ENCODE measurements around the gene MS4A4E.
A peak's percentile ranks its signal among the peaks of the same experiment; 100 is the strongest.

MS4A4E gene

DNA sequence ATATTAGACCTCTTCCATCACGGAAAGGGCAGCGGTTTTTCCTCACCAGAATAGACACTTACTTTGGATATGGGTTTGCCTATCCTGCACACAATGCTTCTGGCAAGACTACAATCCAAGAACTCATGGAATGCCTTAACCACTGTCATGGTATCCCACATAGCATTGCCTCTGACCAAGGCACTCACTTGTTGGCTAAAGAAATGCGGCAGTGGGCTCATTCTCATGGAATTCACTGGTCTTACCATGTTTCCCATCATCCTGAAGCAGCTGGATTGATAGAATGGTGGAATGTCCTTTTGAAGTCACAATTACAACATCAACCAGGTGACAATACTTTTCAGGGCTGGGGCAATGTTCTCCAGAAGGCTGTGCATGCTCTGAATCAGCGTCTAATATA, 20.8 kb downstream of the MS4A4E start:
- Histone ChIP-seq H3K36me3 (replicated peaks in 1 of 2; ENCODE audit: control insufficient read depth in 2 of 2, insufficient read depth in 2 of 2, low read length in 2 of 2) (no peaks in the 10 kb centered on the region), H3K9ac (ENCODE audit: low read depth, low read length, poor library complexity) (no peak overlapping the region), H3K4me1 (ENCODE audit: control insufficient read depth in 2 of 2, insufficient read depth in 1 of 2, low read depth in 1 of 2, low read length in 2 of 2) (no peaks in the 10 kb centered on the region), H2BK12ac (ENCODE audit: low read length) (no peak overlapping the region), H3K27me3 (ENCODE audit: control insufficient read depth in 3 of 3, insufficient read depth in 3 of 3, low read depth in 1 of 3, low read length in 3 of 3) (no peaks in the 10 kb centered on the region), H3K18ac (ENCODE audit: low read length) (no peak overlapping the region), H4K91ac (ENCODE audit: low read depth, low read length, poor library complexity) (no peak overlapping the region), H3K4me3 (ENCODE audit: low read length in 2 of 2) (no peak overlapping the region), H2AK5ac (ENCODE audit: low read depth, low read length) (no peak overlapping the region), H2BK120ac (ENCODE audit: low read depth, low read length) (no peak overlapping the region), H2BK15ac (ENCODE audit: low read length) (no peak overlapping the region), H2BK5ac (ENCODE audit: low read length) (no peak overlapping the region), H3K9me3 (replicated peaks in 1 of 2; ENCODE audit: control insufficient read depth in 2 of 2, insufficient read depth in 1 of 2, low read depth in 1 of 2, low read length in 2 of 2) (no peaks in the 10 kb centered on the region), H3K4ac (ENCODE audit: low read length) (no peak overlapping the region), H3K4me2 (ENCODE audit: insufficient read depth, low read length, poor library complexity, severe bottlenecking) (no peak overlapping the region), H3K23ac (ENCODE audit: low read depth, low read length, poor library complexity) (no peak overlapping the region), H3K27ac (replicated peaks; ENCODE audit: low read length) (no peak overlapping the region), H4K8ac (ENCODE audit: low read depth, low read length) (no peak overlapping the region), H3K79me1 (ENCODE audit: low read depth, low read length) (no peaks in the 10 kb centered on the region), H2AFZ (ENCODE audit: low read length) (no peak overlapping the region), H3K14ac (ENCODE audit: low read length) (no peak overlapping the region)
- no peak for DNase-seq (ENCODE audit: low spot score)
- no CpG with 5 or more reads among the region's 4 CpGs for WGBS, 2 donors (ENCODE audit: extremely low coverage in 2 of 2, insufficient read length in 2 of 2, insufficient replicate concordance in 1 of 2)

DNA sequence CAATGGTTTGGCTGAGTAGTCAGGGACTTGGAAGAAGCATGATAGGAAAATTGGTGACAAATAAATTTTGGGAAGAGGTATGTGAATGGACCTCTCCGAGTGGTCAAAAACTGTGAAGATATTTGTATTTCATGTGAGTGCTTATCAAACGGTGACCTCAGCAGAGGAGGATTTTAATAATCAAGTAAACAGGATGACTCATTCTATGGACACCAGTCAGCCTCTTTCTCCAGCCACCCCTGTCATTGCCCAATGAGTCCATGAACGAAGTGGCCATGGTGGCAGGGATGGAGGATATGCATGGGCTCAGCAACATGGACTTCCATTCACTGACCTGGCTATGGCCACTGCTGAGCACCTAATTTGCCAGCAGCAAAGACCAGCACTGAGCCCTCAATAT, 21.2 kb downstream of the MS4A4E start:
- Histone ChIP-seq H3K9me3 (replicated peaks in 1 of 2; ENCODE audit: control insufficient read depth in 2 of 2, insufficient read depth in 1 of 2, low read depth in 1 of 2, low read length in 2 of 2) (no peaks in the 10 kb centered on the region), H3K23ac (ENCODE audit: low read depth, low read length, poor library complexity) (no peak overlapping the region), H4K8ac (ENCODE audit: low read depth, low read length) (no peak overlapping the region), H2BK15ac (ENCODE audit: low read length) (no peak overlapping the region), H3K4me1 (ENCODE audit: control insufficient read depth in 2 of 2, insufficient read depth in 1 of 2, low read depth in 1 of 2, low read length in 2 of 2) (no peaks in the 10 kb centered on the region), H2BK12ac (ENCODE audit: low read length) (no peak overlapping the region), H2BK120ac (ENCODE audit: low read depth, low read length) (no peak overlapping the region), H3K14ac (ENCODE audit: low read length) (no peak overlapping the region), H2BK5ac (ENCODE audit: low read length) (no peak overlapping the region), H3K4me3 (ENCODE audit: low read length in 2 of 2) (no peak overlapping the region), H2AK5ac (ENCODE audit: low read depth, low read length) (no peak overlapping the region), H4K91ac (ENCODE audit: low read depth, low read length, poor library complexity) (no peak overlapping the region), H2AFZ (ENCODE audit: low read length) (no peak overlapping the region), H3K4ac (ENCODE audit: low read length) (no peak overlapping the region), H3K9ac (ENCODE audit: low read depth, low read length, poor library complexity) (no peak overlapping the region), H3K27ac (replicated peaks; ENCODE audit: low read length) (no peak overlapping the region), H3K18ac (ENCODE audit: low read length) (no peak overlapping the region), H3K27me3 (ENCODE audit: control insufficient read depth in 3 of 3, insufficient read depth in 3 of 3, low read depth in 1 of 3, low read length in 3 of 3) (no peaks in the 10 kb centered on the region), H3K79me1 (ENCODE audit: low read depth, low read length) (no peaks in the 10 kb centered on the region), H3K36me3 (replicated peaks in 1 of 2; ENCODE audit: control insufficient read depth in 2 of 2, insufficient read depth in 2 of 2, low read length in 2 of 2) (no peaks in the 10 kb centered on the region), H3K4me2 (ENCODE audit: insufficient read depth, low read length, poor library complexity, severe bottlenecking) (no peak overlapping the region)
- DNase-seq (ENCODE audit: low spot score): no peak
- WGBS, 2 donors (ENCODE audit: extremely low coverage in 2 of 2, insufficient read length in 2 of 2, insufficient replicate concordance in 1 of 2): no CpG with 5 or more reads among the region's 3 CpGs

DNA sequence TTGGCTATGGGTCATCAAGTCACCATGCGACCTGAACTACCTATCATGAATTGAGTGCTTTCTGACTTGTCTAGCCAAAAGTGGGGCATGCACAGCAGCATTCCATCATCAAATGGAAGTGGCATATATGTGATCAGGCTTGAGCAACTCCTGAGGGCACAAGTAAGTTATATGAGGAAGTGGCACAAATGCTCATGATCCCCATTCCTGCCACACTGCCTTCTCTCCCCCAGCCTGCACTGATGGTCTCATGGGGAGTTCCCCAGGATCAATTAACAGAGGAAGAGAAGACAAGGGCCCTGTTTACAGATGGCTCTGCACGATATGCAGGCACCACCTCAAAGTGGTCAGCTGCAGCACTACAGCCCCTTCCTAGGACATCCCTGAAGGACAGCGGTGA, 21.8 kb downstream of the MS4A4E start:
- H3K4me1 ChIP-seq (ENCODE audit: control insufficient read depth in 2 of 2, insufficient read depth in 1 of 2, low read depth in 1 of 2, low read length in 2 of 2): no peaks in the 10 kb centered on the region
- H3K27me3 ChIP-seq (ENCODE audit: control insufficient read depth in 3 of 3, insufficient read depth in 3 of 3, low read depth in 1 of 3, low read length in 3 of 3): no peaks in the 10 kb centered on the region
- H2BK12ac ChIP-seq (ENCODE audit: low read length): no peak overlapping the region
- no peaks in the 10 kb centered on the region for H3K79me1 ChIP-seq (ENCODE audit: low read depth, low read length)
- H2BK120ac ChIP-seq (ENCODE audit: low read depth, low read length): no peak overlapping the region
- no peak overlapping the region for H3K4me2 ChIP-seq (ENCODE audit: insufficient read depth, low read length, poor library complexity, severe bottlenecking)
- H3K27ac ChIP-seq (replicated peaks; ENCODE audit: low read length): no peak overlapping the region
- H2AFZ ChIP-seq (ENCODE audit: low read length): no peak overlapping the region
- H4K8ac ChIP-seq (ENCODE audit: low read depth, low read length): no peak overlapping the region
- H3K4me3 ChIP-seq (ENCODE audit: low read length in 2 of 2): no peak overlapping the region
- no peak overlapping the region for H3K23ac ChIP-seq (ENCODE audit: low read depth, low read length, poor library complexity)
- H4K91ac ChIP-seq (ENCODE audit: low read depth, low read length, poor library complexity): no peak overlapping the region
- H3K4ac ChIP-seq (ENCODE audit: low read length): no peak overlapping the region
- H2AK5ac ChIP-seq (ENCODE audit: low read depth, low read length): no peak overlapping the region
- no peaks in the 10 kb centered on the region for H3K36me3 ChIP-seq (replicated peaks in 1 of 2; ENCODE audit: control insufficient read depth in 2 of 2, insufficient read depth in 2 of 2, low read length in 2 of 2)
- no peak for DNase-seq (ENCODE audit: low spot score)
- H2BK5ac ChIP-seq (ENCODE audit: low read length): no peak overlapping the region
- H3K18ac ChIP-seq (ENCODE audit: low read length): no peak overlapping the region
- no peaks in the 10 kb centered on the region for H3K9me3 ChIP-seq (replicated peaks in 1 of 2; ENCODE audit: control insufficient read depth in 2 of 2, insufficient read depth in 1 of 2, low read depth in 1 of 2, low read length in 2 of 2)
- no peak overlapping the region for H3K9ac ChIP-seq (ENCODE audit: low read depth, low read length, poor library complexity)
- peak overlapping the region; percentile 71 for H3K14ac ChIP-seq (ENCODE audit: low read length)
- WGBS, 2 donors (ENCODE audit: extremely low coverage in 2 of 2, insufficient read length in 2 of 2, insufficient replicate concordance in 1 of 2): no CpG with 5 or more reads among the region's 3 CpGs
- no peak overlapping the region for H2BK15ac ChIP-seq (ENCODE audit: low read length)

DNA sequence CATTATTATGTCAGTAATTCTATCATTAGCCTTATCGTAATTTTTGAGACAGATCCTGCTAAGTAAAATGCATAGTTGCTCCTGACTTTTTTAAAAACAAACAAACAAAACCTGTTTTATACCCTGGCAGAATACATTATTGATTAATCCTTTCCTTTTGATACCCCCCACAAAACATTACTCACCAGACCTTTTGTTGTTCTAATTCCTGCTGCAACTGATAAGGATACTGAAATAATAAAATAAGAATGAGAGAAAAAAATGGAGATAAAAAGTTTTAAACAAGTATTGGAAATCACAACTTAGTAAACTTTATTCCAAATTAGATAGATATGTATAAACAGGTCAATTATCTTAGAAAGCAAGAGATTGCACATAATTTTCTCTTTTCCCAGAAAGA, 28.6 kb downstream of the MS4A4E start:
- Histone ChIP-seq H4K91ac (ENCODE audit: low read depth, low read length, poor library complexity) (no peak overlapping the region), H3K27ac (replicated peaks; ENCODE audit: low read length) (no peak overlapping the region)

More for the DNA sequence above, 28.6 kb downstream of the MS4A4E start:
- WGBS, 2 donors (ENCODE audit: extremely low coverage in 2 of 2, insufficient read length in 2 of 2, insufficient replicate concordance in 1 of 2): no CpG with 5 or more reads among the region's 1 CpG
- Histone ChIP-seq H3K9ac (ENCODE audit: low read depth, low read length, poor library complexity) (no peak overlapping the region), H2BK15ac (ENCODE audit: low read length) (no peak overlapping the region), H2BK120ac (ENCODE audit: low read depth, low read length) (no peak overlapping the region), H2BK5ac (ENCODE audit: low read length) (no peak overlapping the region), H3K4me1 (ENCODE audit: control insufficient read depth in 2 of 2, insufficient read depth in 1 of 2, low read depth in 1 of 2, low read length in 2 of 2) (no peaks in the 10 kb centered on the region), H2AFZ (ENCODE audit: low read length) (no peak overlapping the region), H3K79me1 (ENCODE audit: low read depth, low read length) (no peaks in the 10 kb centered on the region), H3K27me3 (ENCODE audit: control insufficient read depth in 3 of 3, insufficient read depth in 3 of 3, low read depth in 1 of 3, low read length in 3 of 3) (no peaks in the 10 kb centered on the region), H3K9me3 (replicated peaks in 1 of 2; ENCODE audit: control insufficient read depth in 2 of 2, insufficient read depth in 1 of 2, low read depth in 1 of 2, low read length in 2 of 2) (no peaks in the 10 kb centered on the region), H2BK12ac (ENCODE audit: low read length) (no peak overlapping the region), H4K8ac (ENCODE audit: low read depth, low read length) (no peak overlapping the region), H3K4ac (ENCODE audit: low read length) (no peak overlapping the region), H2AK5ac (ENCODE audit: low read depth, low read length) (no peak overlapping the region), H3K14ac (ENCODE audit: low read length) (no peak overlapping the region), H3K23ac (ENCODE audit: low read depth, low read length, poor library complexity) (no peak overlapping the region), H3K18ac (ENCODE audit: low read length) (no peak overlapping the region), H3K36me3 (replicated peaks in 1 of 2; ENCODE audit: control insufficient read depth in 2 of 2, insufficient read depth in 2 of 2, low read length in 2 of 2) (no peaks in the 10 kb centered on the region), H3K4me3 (ENCODE audit: low read length in 2 of 2) (no peak overlapping the region), H3K4me2 (ENCODE audit: insufficient read depth, low read length, poor library complexity, severe bottlenecking) (no peak overlapping the region)
- no peak for DNase-seq (ENCODE audit: low spot score)
